ENCODE measurements around the gene BATF3.

Gene BATF3

DNA sequence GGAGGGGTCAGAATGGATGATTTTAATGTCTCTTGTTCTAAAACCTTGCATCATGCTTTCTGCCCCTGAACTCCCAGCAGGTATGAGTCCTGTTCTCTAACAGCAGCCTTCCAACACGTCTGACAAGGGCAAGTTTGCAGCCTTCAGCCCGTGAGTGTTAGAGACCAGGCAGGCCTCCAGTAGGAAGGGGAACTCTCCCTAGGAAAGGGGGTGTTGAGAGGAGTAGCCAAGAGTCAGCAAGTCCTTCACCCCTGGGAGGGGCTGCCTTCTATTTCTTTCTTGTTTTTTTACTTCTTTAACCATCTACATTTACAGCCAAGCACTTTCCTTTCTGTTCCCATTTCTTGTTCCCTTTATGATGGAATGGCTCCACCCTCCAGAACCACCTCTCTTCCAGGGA lies 14.2 kb downstream of the BATF3 start:
- Histone ChIP-seq H3K27ac (peak overlapping the region; percentile 18), H3K9me3 (no peaks in the 10 kb centered on the region), H3K36me3 (no peaks in the 10 kb centered on the region), H3K4me3 (ENCODE audit: low read depth in 1 of 2, low read length in 1 of 2) (no peak overlapping the region), H3K27me3 (no peaks in the 10 kb centered on the region), H3K4me1 (ENCODE audit: control insufficient read depth in 1 of 2, insufficient read depth in 1 of 2, low read depth in 1 of 2, low read length in 1 of 2) (peaks cover 49 to 54% of the 10 kb centered on the region in 2 experiments)
- no peak for TF ChIP-seq CTCF (IDR thresholded peaks at IDR 0.05)

GRCh38 chr1:212684521-212685090 lies 15.0 kb downstream of the BATF3 start:
- Histone ChIP-seq H3K27ac (peak overlapping the region; percentile 85), H3K36me3 (no peaks in the 10 kb centered on the region), H3K4me1 (ENCODE audit: control insufficient read depth in 1 of 2, insufficient read depth in 1 of 2, low read depth in 1 of 2, low read length in 1 of 2) (peaks cover 49 to 57% of the 10 kb centered on the region in 2 experiments), H3K9me3 (no peaks in the 10 kb centered on the region), H3K27me3 (no peaks in the 10 kb centered on the region), H3K4me3 (ENCODE audit: low read depth in 1 of 2, low read length in 1 of 2) (no peak overlapping the region)
- no peak for TF ChIP-seq CTCF (IDR thresholded peaks at IDR 0.05)

- TF ChIP-seq CTCF (IDR thresholded peaks at IDR 0.05), result no peak
- H3K27ac ChIP-seq, result peak overlapping the region; percentile 85
- H3K4me3 ChIP-seq (ENCODE audit: low read depth in 1 of 2, low read length in 1 of 2), result peak overlapping the region; percentile 41 to 45
- no peaks in the 10 kb centered on the region for H3K9me3 ChIP-seq
- H3K4me1 ChIP-seq (ENCODE audit: control insufficient read depth in 1 of 2, insufficient read depth in 1 of 2, low read depth in 1 of 2, low read length in 1 of 2), result peaks cover 49 to 57% of the 10 kb centered on the region in 2 experiments
- H3K27me3 ChIP-seq, result no peaks in the 10 kb centered on the region
- no peaks in the 10 kb centered on the region for H3K36me3 ChIP-seq
These were observed 15.6 kb downstream of the BATF3 start for GRCh38 chr1:212684076-212684475.

GRCh38 chr1:212683357-212683722 lies 16.3 kb downstream of the BATF3 start:
- Histone ChIP-seq H3K27ac (peak overlapping the region; percentile 85), H3K4me3 (ENCODE audit: low read depth in 1 of 2, low read length in 1 of 2) (peak overlapping the region; percentile 41 to 45), H3K27me3 (no peaks in the 10 kb centered on the region), H3K9me3 (no peaks in the 10 kb centered on the region), H3K36me3 (no peaks in the 10 kb centered on the region), H3K4me1 (ENCODE audit: control insufficient read depth in 1 of 2, insufficient read depth in 1 of 2, low read depth in 1 of 2, low read length in 1 of 2) (peaks cover 49 to 57% of the 10 kb centered on the region in 2 experiments)
- TF ChIP-seq CTCF (IDR thresholded peaks at IDR 0.05), result no peak

- no peaks in the 10 kb centered on the region for H3K9me3 ChIP-seq
- H3K4me1 ChIP-seq (ENCODE audit: control insufficient read depth in 1 of 2, insufficient read depth in 1 of 2, low read depth in 1 of 2, low read length in 1 of 2), result peaks cover 49 to 53% of the 10 kb centered on the region in 2 experiments
- no peaks in the 10 kb centered on the region for H3K27me3 ChIP-seq
- no peaks in the 10 kb centered on the region for H3K36me3 ChIP-seq
- no peak overlapping the region for H3K4me3 ChIP-seq (ENCODE audit: low read depth in 1 of 2, low read length in 1 of 2)
- H3K27ac ChIP-seq, result no peak overlapping the region
- TF ChIP-seq CTCF (IDR thresholded peaks at IDR 0.05), result no peak
These were observed 18.8 kb downstream of the BATF3 start for GRCh38 chr1:212680680-212681389.

Measured in neutrophil (primary cell).